HG02852 (cell line): ENCODE results near the gene SDC1.
"Not testable (repeated sequence)": the region's sequence is repeated elsewhere in the genome, so short reads cannot be mapped to it uniquely, and the experiment has no call there.

ENCODE experiments used
- ATAC-seq: cut with Tn5 transposase; IDR thresholded peaks from one replicate; pipeline ENCODE4 v1.9.1; 2021; ENCODE audit warnings: mild to moderate bottlenecking, moderate library complexity; ENCODE audit not compliant: unreplicated experiment

The SDC1 gene

GRCh38 chr2:20224716-20225293 lies at the start of gene SDC1:
Gene SDC1 (minus strand): TSS chr2:20225130. CDS start chr2:20224867, 263 bp downstream.
- ATAC-seq, result peak; percentile 18

GRCh38 chr2:20273042-20273441 lies 48.1 kb upstream of the SDC1 start:
- ATAC-seq, result no peak

- ATAC-seq, result not testable (repeated sequence)
Measured at GRCh38 chr2:20268317-20268716, 43.4 kb upstream of the SDC1 start.

- ATAC-seq, result no peak
Measured at GRCh38 chr2:20267529-20267928, 42.6 kb upstream of the SDC1 start.

GRCh38 chr2:20264629-20265028 lies 39.7 kb upstream of the SDC1 start:
- ATAC-seq, result no peak

DNA sequence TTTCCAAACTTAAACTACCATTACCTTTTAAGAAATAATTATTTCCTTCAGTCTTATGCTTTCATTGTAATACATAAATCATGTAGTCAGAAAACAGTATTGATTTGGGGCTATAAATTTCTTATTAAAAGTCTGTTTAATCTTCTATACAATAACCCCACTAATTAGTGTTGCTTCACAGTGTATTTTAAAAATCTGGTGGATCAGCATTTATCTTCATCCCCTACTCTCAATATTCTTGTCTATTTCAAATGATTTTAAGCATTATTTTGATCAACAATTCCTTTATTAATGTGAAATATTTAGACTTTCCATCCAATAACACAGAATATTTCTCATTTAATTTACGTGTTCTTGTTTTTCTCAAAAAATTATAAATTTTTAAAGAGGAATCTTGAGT lies 32.5 kb upstream of the SDC1 start:
- no peak for ATAC-seq

GRCh38 chr2:20254731-20255130 lies 29.8 kb upstream of the SDC1 start:
- ATAC-seq, result no peak

DNA sequence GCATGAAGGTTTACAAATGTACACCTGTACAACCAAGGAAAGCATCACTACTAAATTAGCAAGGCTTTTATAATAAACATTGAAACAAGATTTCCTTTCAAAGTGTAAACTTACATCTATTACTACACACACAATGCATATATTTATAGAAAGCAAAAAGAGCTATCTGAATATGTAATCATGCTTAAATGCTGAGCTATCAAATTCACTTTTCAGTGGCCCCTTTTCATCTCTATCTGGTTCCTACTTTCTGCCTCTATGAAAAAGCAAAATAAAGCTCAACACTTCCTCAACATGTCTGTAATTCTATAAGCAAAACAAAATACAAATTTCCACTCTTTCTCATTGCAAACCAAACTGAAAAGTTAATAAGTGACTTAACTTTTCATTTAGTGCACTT lies 25.5 kb upstream of the SDC1 start:
- no peak for ATAC-seq

GRCh38 chr2:20249170-20249569 lies 24.2 kb upstream of the SDC1 start:
- ATAC-seq, result no peak

- ATAC-seq, result no peak
Measured at GRCh38 chr2:20247084-20247483, 22.2 kb upstream of the SDC1 start.

GRCh38 chr2:20243637-20244036 lies 18.7 kb upstream of the SDC1 start:
- not testable (repeated sequence) for ATAC-seq

DNA sequence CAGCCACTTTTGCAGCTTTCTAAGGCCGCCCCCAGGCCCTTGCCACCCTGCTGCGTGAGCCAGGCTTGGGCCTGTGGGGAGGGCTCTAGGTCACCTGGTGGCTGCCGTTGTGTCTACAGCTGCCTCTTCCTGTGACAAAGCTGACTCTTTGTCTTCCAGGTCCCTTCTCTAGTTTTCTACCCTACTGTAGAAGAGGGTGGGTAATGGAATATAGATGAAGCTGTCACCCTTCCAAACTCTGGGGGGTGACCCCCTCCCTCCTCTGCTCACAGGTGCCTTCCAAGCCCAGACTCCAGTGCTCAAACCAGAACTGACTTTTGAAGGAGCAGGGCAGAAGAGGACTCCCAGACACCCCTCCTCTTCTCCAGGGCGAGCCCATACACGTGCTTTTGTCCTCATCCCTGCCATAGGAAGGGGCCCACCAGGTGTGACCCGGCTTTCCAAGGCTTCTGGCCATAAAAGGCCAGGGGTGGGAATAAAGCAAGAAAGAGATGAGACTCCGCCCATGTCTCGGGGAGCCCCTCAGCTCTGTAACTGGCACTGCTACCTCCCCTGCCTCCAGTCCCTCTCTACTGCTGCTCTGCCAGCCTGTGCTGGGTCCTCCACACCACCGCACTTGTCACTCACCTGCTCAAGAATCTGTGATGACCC lies 17.9 kb upstream of the SDC1 start:
- ATAC-seq, result no peak

GRCh38 chr2:20241973-20242726 lies 17.2 kb upstream of the SDC1 start:
- ATAC-seq, result no peak

DNA sequence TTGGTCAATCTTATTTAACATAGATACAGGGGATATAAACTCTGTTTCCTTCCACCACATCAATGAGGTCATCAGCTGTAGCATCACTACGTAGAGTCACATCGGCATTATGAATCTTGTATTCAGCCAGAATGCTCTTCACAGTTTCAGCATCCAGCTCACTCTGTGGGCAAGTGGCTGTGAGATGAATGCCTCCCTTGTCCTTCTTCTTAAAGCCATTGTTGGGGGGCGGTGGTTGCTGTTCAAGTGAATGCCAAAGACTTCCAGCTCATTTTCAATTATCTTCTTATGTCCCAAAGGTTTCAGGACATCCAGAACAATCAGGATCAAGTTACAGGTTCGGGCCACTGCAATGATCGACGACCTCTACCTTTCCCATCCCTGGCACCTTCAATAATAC lies 15.4 kb upstream of the SDC1 start:
- ATAC-seq, result not testable (repeated sequence)

GRCh38 chr2:20236496-20236895 lies 11.6 kb upstream of the SDC1 start:
- ATAC-seq, result no peak

DNA sequence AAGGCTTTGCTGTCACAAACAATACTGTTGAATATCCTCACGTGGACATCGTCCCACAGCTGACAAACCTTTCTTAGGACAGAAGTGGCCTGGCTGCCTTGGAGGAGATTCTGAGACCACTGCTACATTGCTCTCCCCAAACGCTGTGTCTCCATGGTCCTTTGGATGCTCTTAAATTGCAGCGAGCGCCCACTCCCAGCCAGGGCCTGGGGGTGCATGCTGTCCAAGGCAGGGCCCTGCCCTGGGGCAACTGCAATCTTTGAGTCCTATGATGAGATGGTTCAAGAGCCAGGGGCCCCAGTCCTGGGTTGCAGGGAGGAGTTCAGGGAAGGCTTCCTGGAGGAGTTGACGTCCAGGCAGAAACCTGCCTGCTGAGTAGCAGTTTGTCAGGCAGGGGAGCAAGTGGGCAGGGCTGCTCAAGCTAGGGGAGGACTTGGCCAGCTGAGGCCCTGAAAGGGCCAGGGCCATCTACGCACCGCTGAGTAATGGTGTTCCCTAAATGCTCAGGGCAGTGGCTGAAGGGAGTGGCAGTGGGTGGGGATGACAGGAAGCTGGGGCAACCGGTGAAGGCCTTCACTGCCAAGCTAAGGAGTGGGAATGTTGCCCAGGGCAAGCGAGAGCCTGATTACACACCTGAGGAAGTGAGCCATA lies 10.8 kb upstream of the SDC1 start:
- ATAC-seq, result no peak

DNA sequence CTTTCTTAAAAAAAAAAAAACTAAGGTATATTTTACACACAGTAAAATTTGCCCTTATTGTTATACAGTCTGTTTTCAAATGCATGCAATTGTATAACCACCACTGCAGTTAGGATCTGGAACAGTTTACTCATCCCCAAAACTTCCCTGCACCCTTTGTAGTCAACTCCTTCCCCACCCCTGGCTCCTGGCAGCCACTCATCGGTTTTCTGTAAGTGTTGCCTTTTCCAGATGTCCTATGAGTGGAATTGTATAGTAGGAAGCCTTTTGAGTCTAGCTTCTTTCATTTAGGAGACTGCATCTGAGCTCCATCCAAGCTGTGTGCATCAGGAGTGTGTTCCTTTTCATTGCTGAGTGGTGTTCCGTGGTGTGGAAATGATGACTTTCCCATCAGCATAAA lies 9.7 kb upstream of the SDC1 start:
- not testable (repeated sequence) for ATAC-seq

DNA sequence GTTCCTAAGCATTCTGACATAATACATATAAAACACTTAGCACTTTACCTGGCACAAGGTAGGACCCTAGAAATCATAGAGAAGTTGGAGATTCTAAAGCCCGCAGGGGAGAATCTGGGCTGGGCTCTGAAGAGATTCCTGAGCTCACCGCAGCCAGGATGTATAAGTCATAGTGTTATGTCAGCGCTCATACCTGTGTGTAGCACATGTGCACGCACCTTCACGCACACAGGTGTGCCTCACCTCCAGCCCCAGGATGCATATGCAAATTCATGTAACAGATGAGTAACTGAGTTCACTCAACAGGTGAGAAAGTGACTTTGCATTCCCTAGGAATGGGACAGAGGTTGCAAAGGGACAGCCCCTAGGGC lies 7.9 kb upstream of the SDC1 start:
- ATAC-seq, result no peak

DNA sequence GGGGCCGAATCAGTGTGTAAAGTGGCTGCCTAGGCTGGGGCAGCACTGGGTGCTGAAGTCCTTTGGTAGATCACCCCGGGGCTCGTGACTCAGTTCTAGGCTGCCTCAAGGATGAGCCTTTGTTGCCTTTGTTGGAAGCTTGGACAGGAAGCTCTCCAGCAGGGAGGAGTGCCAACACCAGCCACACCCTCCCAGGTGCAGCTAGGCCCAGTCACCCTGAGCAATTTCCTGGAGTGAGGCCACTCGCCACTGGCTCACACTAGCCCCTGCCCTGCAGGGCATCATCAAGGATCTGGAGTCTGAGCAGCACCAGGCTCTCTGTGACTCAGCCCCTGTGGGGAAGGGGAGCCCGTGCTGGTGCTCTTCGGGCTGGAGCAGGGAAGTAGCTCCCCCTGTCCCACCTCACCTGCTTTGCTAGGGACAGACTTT lies 6.7 kb upstream of the SDC1 start:
- no peak for ATAC-seq

- ATAC-seq, result no peak
Measured at GRCh38 chr2:20231159-20231558, 6.2 kb upstream of the SDC1 start.

GRCh38 chr2:20230114-20230425 lies 5.1 kb upstream of the SDC1 start:
- ATAC-seq, result no peak
